HG02852 (cell line): ENCODE data around the gene PIGR.

Experiments used
- ATAC-seq: cut with Tn5 transposase; IDR thresholded peaks from one replicate; pipeline ENCODE4 v1.9.1; 2021; ENCODE audit warnings: mild to moderate bottlenecking, moderate library complexity; ENCODE audit not compliant: unreplicated experiment

PIGR gene

DNA sequence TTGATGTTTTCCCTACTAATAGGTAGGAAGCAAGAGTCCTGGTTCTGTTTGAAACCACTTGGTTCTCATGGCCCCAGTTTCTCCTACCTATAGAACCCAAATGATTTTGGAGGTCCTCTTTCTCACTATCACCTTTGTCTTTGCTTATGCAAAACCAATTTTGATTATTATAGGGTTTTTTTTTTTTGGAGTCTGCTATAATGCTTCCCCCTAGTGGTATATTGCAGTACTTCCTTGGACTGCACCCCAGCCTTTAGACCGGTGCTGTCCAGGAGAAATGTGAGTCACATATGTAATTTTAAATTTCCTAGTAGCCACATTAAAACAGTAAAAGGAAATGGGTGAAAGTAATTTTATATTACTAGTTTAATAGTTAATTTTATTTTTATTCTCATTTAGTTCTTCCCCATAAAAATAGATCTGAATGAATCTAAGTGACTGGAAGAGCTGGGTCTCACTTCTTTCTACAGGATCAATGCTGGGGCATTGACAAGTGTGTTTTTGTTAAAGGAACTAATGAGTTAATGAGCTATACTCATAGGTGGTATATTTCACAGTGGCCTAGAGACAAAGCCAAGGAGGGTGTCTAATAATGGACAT lies 35.1 kb downstream of the PIGR start:
- no peak for ATAC-seq

- ATAC-seq, result no peak
These were observed 36.4 kb downstream of the PIGR start for GRCh38 chr1:206909883-206910318.

DNA sequence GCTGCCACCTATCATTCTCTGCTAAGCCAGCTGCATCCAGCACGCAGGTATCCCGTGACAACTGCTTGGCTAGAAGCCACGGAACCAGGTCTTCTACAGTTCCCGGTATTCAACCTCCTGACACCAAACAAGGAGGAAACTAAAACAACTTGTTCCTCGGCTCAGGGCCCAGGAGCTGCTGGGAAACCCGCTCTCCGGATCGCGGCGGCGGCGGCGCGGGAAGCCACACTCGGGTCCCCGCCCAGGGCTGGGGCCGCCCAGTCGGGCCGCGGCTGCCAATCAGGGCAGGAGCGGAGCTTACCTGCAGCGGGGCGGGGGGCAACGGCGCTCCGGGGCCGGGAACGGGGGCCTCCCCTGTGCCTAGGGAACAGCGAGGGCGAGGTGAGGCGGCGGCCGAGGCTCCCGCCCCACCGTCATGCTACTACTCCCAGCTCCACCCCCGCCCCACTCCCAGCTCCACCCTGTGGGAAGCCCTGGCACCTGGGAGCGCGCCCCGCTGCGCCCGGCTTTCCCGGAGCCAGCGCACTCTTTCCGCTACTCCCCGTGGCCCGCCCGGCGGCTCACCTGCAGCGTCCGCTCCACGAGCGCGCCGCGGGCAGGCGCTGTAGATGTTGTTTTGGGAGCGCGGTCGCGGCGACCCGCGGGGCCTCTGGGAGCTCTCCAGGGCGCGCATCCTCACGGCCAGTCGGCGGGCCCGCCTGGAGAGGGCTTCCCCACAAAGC lies 36.9 kb downstream of the PIGR start:
- no peak for ATAC-seq

GRCh38 chr1:206908038-206908437 lies 38.2 kb downstream of the PIGR start:
- no peak for ATAC-seq

DNA sequence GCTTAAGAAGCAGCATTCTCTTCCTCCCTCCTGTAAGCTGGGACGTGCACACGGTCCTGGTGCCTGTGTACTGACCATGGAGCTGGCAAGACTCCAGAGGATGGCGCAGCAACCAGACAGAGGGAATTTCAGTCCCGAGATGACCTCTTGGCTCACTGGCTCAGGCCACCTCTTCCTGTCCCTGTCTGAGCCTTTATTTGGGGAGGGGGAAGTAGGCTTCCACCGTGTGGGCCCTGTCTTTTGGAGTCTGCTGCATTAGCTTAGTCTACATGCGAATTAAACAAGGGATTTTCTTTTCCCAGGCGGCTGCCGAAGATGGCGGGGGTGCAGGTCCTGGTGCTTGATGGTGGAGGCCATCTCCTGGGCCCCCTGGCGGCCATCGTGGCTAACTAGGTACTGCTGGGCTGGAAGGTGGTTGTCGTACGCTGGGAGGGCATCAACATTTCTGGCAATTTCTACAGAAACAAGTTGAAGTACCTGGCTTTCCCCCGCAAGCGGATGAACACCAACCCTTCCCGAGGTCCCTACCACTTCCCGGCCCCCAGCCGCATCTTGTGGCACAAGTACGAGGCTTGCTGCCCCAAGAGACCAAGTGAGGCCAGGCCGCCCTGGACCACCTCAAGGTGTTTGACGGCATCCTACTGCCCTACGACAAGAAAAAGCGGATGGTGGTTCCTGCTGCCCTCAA lies 38.8 kb downstream of the PIGR start:
- no peak for ATAC-seq

GRCh38 chr1:206905295-206906164 lies 40.7 kb downstream of the PIGR start:
- ATAC-seq, result no peak

DNA sequence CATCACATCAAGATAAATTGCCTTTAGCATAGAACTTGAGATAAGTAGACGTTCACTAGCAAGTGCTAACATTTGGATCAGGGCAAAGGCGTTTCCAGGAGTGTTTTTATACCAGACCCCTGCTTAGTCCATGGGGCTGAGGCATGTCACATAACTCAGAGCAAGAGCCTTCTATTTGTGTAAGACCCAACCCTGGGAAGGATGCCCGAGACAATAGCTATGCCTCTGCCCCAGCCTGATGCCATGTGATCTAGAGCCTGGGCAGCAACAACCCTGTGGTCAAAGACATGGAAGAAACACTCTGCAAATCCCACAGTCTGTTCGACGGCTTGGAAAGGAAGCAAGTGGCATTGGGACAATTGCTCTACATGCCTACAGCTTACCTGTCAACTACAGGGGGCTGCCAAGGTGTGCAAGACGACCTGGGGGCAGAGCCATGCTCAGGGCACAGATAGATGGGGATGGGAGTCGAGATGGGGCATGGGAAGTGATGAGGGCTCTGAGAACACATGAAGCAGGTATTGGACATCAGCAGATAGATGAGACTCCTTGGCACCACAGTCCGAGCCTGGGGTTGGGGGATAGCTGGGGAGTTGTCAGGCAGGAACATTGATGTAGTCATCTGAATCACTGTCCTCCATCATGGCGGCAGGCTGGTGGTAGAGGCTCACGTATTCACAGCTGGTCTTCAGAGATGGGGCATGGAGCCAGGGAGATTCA lies 41.7 kb downstream of the PIGR start:
- no peak for ATAC-seq

- no peak for ATAC-seq
These were observed 42.6 kb downstream of the PIGR start for GRCh38 chr1:206903687-206904086.

DNA sequence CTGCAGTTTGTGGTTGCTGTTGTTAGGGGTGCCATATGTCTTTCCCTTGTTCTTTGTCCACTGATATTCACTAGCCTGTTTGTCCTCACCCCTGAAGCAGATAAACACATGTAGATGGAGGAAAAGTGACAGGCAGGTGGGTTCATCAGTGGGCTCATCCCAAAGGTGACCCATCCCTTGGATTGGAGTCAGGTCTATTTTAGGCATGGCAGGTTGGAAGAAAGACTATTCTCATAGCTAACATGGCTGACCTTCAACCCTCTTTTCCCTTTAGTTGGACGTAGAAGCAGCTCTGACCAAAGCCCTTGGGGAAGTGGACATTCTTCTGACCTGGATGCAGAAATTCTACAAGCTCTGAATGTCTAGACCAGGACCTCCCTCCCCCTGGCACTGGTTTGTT lies 43.6 kb downstream of the PIGR start:
- ATAC-seq, result no peak

DNA sequence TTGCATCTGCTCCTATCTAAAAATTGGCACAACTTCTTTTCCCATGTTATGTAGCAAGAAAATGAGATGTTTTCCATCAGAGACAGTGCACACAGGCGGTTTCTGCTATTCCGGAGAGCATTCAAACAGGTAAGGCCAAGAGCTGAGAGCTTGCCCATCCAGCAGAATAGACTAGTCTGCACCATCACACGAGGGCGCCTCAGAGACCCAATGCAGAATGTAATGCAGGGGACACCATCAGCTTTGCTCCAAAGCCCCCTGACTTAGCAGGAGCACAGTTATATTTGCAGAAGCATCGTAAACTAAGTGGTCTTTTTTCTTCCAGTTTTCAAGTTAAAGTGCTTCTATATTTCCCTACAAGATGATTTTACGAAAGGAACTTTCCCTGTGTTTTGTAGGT lies 44.3 kb downstream of the PIGR start:
- no peak for ATAC-seq

GRCh38 chr1:206900149-206900548 lies 46.1 kb downstream of the PIGR start:
- no peak for ATAC-seq

GRCh38 chr1:206899717-206900116 lies 46.5 kb downstream of the PIGR start:
- ATAC-seq, result no peak

DNA sequence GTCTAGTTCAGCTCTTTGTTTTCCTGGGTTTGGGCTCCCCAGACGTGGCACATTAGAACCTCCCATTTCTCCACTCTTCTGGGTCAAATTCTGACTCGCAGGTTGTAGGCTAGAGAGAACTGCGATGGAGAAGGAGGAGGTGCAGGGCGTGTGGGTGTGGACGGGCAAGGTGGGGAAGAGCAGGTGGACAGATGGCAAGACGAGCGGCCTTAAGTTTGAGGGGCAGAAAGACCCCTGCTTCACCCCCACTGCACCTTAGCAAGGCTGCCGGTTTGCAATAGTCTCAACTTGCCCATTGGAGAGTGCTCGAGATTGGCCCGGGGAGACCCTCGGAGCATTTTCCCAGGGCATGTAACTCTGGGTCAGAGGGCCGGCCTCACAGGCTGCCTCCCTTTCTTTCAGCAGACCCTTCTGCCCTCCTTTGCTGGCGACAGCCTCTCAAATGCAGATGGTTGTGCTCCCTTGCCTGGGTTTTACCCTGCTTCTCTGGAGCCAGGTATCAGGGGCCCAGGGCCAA lies 47.3 kb downstream of the PIGR start:
- ATAC-seq, result no peak

DNA sequence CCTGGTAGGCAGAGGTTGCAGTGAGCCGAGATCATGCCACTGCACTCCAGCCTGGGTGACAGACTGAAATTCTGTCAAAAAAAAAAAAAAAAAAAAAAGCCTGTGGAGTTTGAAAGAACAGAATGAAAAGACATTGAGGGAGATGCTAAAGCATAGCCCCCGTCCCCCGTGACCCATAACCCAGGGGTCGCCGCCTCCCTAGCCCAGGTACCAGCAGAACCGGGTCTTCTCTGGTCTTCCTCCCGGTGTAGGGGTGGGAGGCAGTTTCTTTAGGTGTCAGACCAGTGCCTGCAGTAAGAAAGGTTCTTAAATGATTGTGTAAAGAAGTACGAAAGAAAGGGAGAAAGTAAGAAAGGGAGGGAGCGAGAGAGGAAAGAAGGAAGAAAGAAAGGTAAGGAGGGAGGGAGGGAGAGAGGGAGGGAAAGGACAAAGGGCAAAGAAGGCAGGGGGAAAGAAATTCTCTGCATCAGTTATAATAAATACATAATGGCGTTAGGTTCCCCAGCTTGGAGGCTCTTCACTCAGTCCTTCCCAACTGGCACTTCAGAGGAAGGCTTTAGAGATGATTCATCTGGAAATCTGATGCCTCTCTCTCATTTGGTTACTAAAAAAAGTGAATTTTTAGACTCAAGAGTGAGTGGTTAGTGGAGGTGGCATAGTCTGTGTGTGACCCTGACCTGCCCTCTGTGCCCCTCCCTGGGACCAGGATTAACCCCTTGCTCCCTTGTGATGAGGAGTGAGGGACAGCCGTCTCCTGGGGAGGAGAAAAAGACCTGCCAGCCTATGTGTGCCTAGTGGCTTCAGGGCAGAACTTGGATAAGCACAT lies 48.0 kb downstream of the PIGR start:
- no peak for ATAC-seq

DNA sequence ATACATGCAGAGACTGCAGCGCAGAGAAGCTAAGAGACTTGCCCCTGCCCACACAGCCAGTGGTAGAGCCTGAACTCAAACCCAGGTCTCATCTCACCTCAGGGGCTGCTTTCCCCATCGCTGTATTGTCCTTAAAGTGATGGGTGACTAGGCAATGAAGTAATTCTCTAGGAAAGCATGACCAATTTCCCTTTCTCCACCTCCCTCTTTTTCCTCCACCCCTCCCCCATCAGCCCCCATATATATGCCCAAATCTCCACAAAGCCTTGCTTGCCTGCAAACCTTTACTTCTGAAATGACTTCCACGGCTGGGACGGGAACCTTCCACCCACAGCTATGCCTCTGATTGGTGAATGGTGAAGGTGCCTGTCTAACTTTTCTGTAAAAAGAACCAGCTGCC lies 49.1 kb downstream of the PIGR start, which contains the start of gene IL24:
IL24 (plus strand) TSS at position 269 of the 400 bp plus-strand sequence. CDS start 390 bp downstream, outside the sequence.
- ATAC-seq, result no peak

DNA sequence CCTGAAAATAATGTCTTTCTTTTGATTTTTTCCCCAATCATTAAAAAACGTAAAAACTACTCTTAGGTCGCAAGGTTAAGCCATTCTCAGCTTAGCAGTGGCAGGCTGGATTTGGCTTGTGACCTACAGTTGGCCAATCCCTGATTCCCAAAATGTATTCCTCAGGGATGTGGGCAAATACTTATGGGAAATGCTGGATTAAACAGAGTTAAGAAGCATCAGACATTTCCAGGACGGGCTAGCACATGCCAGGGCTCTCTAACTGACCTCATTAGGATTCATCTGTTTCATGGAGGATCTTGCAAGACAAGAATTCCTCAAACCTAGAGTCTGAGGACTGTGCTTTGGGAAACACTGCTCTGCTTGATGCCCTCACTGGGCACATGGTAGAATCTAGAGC lies 50.0 kb downstream of the PIGR start:
- no peak for ATAC-seq

- no peak for ATAC-seq
These were observed 50.4 kb downstream of the PIGR start for GRCh38 chr1:206895837-206896242.

DNA sequence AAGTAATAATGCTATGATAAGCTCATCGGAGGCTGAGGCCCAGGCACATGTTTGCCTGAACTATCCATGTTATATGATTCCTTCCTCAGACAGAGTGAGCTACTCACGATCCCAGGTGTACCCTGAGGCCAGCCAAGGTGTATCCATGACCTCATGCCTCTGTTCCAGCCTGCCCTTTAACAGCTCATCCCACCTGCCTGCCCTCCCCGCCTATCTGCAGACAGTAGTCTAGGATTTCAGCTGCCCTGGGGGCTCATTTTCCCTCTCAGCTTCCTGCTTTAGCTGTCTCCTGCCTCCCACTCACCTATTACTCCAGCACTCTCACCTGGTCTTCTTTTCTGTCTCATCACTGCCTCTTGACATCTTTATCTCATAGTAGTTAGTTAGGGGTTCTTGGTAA lies 50.9 kb downstream of the PIGR start:
- ATAC-seq, result no peak

- ATAC-seq, result no peak
These were observed 52.9 kb downstream of the PIGR start for GRCh38 chr1:206893380-206893779.
